ENCODE results near the gene CFAP119. TPM values are rescaled to one million over a fixed set of nuclear protein-coding genes. Genes with fewer than 3 reads are reported as not detected.
A peak's percentile ranks its signal among the peaks of the same experiment; 100 is the strongest.

CFAP119 gene
- total RNA-seq, 2 donors from 2014 or later, result 0.27 to 1.2 TPM

- Histone ChIP-seq H3K4me1 (ENCODE audit: control insufficient read depth in 1 of 2, low read depth in 2 of 2) (peaks cover 10 to 28% of the 10 kb centered on the region in 2 donors), H3K36me3 (peaks cover 10% of the 10 kb centered on the region), H3K4me3 (peak overlapping the region; percentile 100), H3K9me3 (no peaks in the 10 kb centered on the region), H3K27ac (peak overlapping the region; percentile 84 to 90), H3K27me3 (replicated peaks; ENCODE audit: insufficient read depth) (no peaks in the 10 kb centered on the region)
- ATAC-seq (ENCODE audit: insufficient number of reproducible peaks, low FRiP score, low read depth), result no peak
- no peak for TF ChIP-seq CTCF (IDR thresholded peaks at IDR 0.05)
- no peak for DNase-seq (ENCODE audit: low spot score)
Observed at GRCh38 chr16:30787613-30788378, 25.9 kb upstream of the CFAP119 start.

GRCh38 chr16:30786936-30787612 is 25.2 kb upstream of the CFAP119 start, which contains the start of gene ZNF629:
Gene ZNF629, minus strand, starts transcription at chr16:30787205. Its CDS starts 2,723 bp downstream, at chr16:30784482.
- Histone ChIP-seq H3K27ac (peak within 1 kb of the TSS; percentile 84 to 90), H3K36me3 (peaks cover 17% of the 10 kb centered on the region), H3K9me3 (no peaks in the 10 kb centered on the region), H3K27me3 (replicated peaks; ENCODE audit: insufficient read depth) (no peaks in the 10 kb centered on the region), H3K4me3 (peak within 1 kb of the TSS; percentile 100), H3K4me1 (ENCODE audit: control insufficient read depth in 1 of 2, low read depth in 2 of 2) (peaks cover 10 to 28% of the 10 kb centered on the region in 2 donors)
- peak; percentile 57 for DNase-seq (ENCODE audit: low spot score)
- ATAC-seq (ENCODE audit: insufficient number of reproducible peaks, low FRiP score, low read depth), result peak; percentile 64
- no peak for TF ChIP-seq CTCF (IDR thresholded peaks at IDR 0.05)

GRCh38 chr16:30786115-30786935 is 24.5 kb upstream of the CFAP119 start:
- peaks cover 23% of the 10 kb centered on the region for H3K36me3 ChIP-seq
- peaks cover 10 to 28% of the 10 kb centered on the region in 2 donors for H3K4me1 ChIP-seq (ENCODE audit: control insufficient read depth in 1 of 2, low read depth in 2 of 2)
- no peaks in the 10 kb centered on the region for H3K27me3 ChIP-seq (replicated peaks; ENCODE audit: insufficient read depth)
- DNase-seq (ENCODE audit: low spot score), result no peak
- no peaks in the 10 kb centered on the region for H3K9me3 ChIP-seq
- no peak for TF ChIP-seq CTCF (IDR thresholded peaks at IDR 0.05)
- peak overlapping the region; percentile 100 for H3K4me3 ChIP-seq
- ATAC-seq (ENCODE audit: insufficient number of reproducible peaks, low FRiP score, low read depth), result peak; percentile 42
- peak overlapping the region; percentile 84 to 90 for H3K27ac ChIP-seq

GRCh38 chr16:30785126-30786106 is 23.6 kb upstream of the CFAP119 start:
- Histone ChIP-seq H3K27me3 (replicated peaks; ENCODE audit: insufficient read depth) (no peaks in the 10 kb centered on the region), H3K4me3 (peak overlapping the region; percentile 100), H3K36me3 (peaks cover 23% of the 10 kb centered on the region), H3K27ac (peak overlapping the region in 1 of 2 donors; percentile 84), H3K9me3 (no peaks in the 10 kb centered on the region), H3K4me1 (ENCODE audit: control insufficient read depth in 1 of 2, low read depth in 2 of 2) (peaks cover 10 to 28% of the 10 kb centered on the region in 2 donors)
- TF ChIP-seq CTCF (IDR thresholded peaks at IDR 0.05), result no peak
- DNase-seq (ENCODE audit: low spot score) (no peak), ATAC-seq (ENCODE audit: insufficient number of reproducible peaks, low FRiP score, low read depth) (no peak)
